Activated CD8-positive, alpha-beta memory T cell treated with anti-CD3 and anti-CD28 coated beads for 36 hours (primary cell): ENCODE measurements around the gene JAZF1. TPM values are rescaled to one million over a fixed set of nuclear protein-coding genes. Genes with fewer than 3 reads are reported as not detected.

Experiments
- CTCF ChIA-PET: fragments of 350-600 bp; sonication (Branson Sonifier 250); formaldehyde crosslinking; loops from one replicate; lab custom pipeline; 2021; ENCODE audit warnings: antibody characterized with exemption; lab: Charles Lee
- POLR2A ChIA-PET: fragments of 350-600 bp; sonication (Branson Sonifier 250); formaldehyde crosslinking; loops from one replicate; lab custom pipeline; 2021; ENCODE audit warnings: antibody characterized with exemption; lab: Charles Lee
- total RNA-seq, 2 experiments: library from RNA; stranded (reverse); gene quantifications; one replicate each; pipeline ENCODE4 v1.2.3, GENCODE V29; 2021

Gene JAZF1
- total RNA-seq, 2 experiments from 2014 or later = 4.8 to 5.7 TPM

- ChIA-PET CTCF (no interaction called here), POLR2A (no interaction called here)
Measured at GRCh38 chr7:28170701-28171100, 9.9 kb downstream of the JAZF1 start.

DNA sequence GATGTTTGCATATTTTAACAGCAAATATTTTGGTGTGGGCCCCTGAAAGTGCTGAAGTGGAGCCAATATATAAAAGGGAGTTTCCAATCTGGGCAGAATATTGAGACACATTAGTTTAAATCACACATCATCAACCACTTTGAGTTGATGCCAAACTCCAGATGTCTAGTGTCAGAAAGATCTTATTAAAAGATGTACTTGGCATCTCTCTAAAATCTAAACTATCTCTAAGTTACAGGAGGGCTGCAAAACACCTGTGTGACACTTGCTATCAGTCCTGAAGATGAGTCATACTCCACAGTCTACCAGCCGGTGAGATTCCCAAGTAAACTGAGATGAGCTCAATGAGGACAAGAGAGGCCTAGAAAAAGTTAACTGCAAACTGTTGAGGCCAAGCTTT is 11.4 kb downstream of the JAZF1 start:
- ChIA-PET POLR2A (no interaction called here), CTCF (no interaction called here)

- ChIA-PET CTCF (interaction anchor here (0.8 kb wide), 1 partner anchor 12 kb away, joined by 3 read pairs; no protein-coding TSS in a partner anchor), POLR2A (no interaction called here)
Measured at GRCh38 chr7:28168393-28169158, 12.0 kb downstream of the JAZF1 start.

- CTCF ChIA-PET = no interaction called here
- POLR2A ChIA-PET = no interaction called here
Measured at GRCh38 chr7:28166982-28167715, 13.4 kb downstream of the JAZF1 start.

- ChIA-PET CTCF (interaction anchor here (1.1 kb wide), 1 partner anchor 9 kb away, joined by 3 read pairs; no protein-coding TSS in a partner anchor), POLR2A (no interaction called here)
Measured at GRCh38 chr7:28165961-28166955, 14.3 kb downstream of the JAZF1 start.

- ChIA-PET POLR2A (no interaction called here), CTCF (interaction anchor here (0.7 to 1.1 kb wide), 2 partner anchors 8 to 1030 kb away, joined by 3 read pairs; no protein-coding TSS in a partner anchor)
Measured at GRCh38 chr7:28165261-28165660, 15.3 kb downstream of the JAZF1 start.

DNA sequence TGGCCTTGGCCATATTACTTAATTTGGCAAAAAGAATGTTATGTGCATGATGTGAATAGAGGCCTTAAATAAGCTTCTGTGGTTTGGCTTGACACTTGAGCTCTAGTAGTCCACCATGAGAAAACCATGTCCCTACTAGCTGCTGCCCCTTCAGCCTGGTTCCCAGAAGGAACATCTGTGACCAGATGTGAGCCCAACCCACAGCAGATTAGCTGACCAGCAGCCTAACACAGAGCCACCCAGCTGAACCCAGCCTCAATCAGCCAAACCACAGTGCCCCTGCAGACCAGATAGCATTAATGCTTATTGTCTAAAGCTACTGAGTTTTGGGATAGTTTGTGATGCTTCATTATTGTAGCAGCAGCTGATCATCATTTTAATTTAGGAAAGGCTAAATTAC is 16.6 kb downstream of the JAZF1 start:
- CTCF ChIA-PET = no interaction called here
- POLR2A ChIA-PET = no interaction called here

DNA sequence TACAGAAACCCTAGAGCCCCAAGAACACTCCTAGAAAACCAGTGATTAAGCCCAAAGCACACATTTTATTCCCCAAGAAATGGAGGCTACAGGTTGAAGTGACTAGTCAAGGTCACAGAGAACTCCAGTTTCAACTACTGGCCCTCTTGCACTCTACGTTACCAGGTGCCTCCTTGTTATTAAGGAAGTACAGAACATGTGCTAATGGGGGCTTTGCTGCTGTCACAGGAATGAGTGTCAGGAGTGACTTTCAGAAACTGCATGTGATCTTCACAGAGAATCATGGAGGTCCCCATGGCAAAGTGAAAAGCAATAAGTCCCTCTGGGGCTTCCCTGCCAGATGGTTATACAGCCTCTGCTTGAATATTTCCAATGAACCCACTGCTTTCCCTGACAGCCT is 19.3 kb downstream of the JAZF1 start:
- CTCF ChIA-PET = no interaction called here
- POLR2A ChIA-PET = no interaction called here

GRCh38 chr7:28160551-28160991 is 20.0 kb downstream of the JAZF1 start:
- CTCF ChIA-PET = no interaction called here
- POLR2A ChIA-PET = no interaction called here

- CTCF ChIA-PET = interaction anchor here (1.0 kb wide), 1 partner anchor 8 kb away, joined by 3 read pairs; no protein-coding TSS in a partner anchor
Measured at GRCh38 chr7:28157831-28158416, 22.7 kb downstream of the JAZF1 start.

DNA sequence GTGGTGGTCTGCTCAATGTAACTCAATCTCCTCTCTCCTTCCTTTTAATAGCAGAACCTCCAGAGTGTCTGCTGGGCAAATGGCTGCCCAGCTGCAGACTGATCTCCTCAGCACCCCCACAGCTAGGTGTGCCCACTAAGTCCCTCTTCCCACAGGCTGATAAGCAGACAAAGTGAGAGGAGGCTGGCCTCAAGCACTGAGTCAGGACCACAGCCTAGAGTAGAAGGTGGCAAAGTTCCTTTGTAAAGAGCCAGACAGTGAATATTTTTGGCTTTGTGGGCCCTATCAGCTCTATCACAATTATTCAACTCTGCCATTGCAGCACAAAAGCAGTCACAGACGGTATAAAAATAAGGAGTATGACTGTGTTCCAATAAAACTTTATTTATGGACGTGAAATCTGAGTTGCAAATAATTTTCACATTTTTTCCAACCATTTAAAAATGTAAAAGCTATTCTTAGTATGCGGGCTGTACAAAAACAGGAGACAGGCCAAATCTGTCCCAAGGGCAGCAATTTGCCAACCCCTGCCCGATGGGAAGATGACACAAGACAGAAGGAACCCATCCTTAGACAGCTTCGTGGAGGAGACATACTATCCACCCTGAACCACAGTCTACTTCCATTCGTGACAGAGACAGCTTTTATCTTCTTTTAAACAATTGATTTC is 23.4 kb downstream of the JAZF1 start:
- ChIA-PET POLR2A (no interaction called here), CTCF (interaction anchor here (0.8 to 1.0 kb wide), 2 partner anchors 8 to 11 kb away, joined by 3 read pairs; no protein-coding TSS in a partner anchor)

More at GRCh38 chr7:28157831-28158416, 22.7 kb downstream of the JAZF1 start:
- POLR2A ChIA-PET = no interaction called here

DNA sequence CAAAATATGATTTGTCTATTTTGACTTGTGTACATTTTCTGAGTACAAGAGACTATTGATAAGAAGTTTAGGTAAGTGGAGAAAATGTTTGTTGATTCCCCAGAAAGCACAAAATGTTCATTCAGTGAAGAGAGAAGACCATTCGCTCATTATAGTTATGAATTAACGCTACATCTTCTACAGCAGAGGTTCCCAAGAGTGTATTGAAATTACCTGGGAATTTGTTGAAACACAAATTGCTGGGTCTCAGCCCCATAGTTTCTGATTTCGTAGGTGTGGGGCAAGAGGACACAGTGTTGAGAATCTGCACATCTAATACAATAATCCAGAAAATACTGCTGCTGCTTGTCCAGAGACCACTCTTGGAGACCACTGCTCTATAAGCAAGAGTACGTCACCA is 24.2 kb downstream of the JAZF1 start:
- ChIA-PET CTCF (no interaction called here), POLR2A (no interaction called here)

- ChIA-PET POLR2A (no interaction called here), CTCF (no interaction called here)
Measured at GRCh38 chr7:28155964-28156363, 24.6 kb downstream of the JAZF1 start.

- CTCF ChIA-PET = no interaction called here
- POLR2A ChIA-PET = interaction anchor here (0.7 kb wide), 1 partner anchor 87 kb away, joined by 6 read pairs; no protein-coding TSS in a partner anchor
Measured at GRCh38 chr7:28155019-28155660, 25.5 kb downstream of the JAZF1 start.

GRCh38 chr7:28152594-28152993 is 28.0 kb downstream of the JAZF1 start:
- CTCF ChIA-PET = no interaction called here
- POLR2A ChIA-PET = no interaction called here

DNA sequence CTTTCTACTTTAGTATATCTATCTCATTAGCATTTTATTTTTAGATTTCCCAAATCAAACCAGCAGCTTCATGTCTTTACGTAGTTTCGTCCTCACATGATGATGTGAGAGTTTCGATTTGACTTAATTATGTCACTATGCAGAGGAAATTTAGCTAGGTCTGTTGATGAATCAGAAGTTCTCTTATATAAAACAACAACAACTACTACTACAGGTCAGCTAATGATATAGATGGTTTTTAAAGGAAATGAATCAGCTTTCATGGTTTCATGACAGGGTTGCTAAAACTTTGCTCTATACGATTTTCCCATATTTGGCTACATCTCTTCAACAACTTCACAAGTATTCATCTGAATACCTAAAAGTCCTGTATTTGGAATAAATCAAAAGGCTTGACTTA is 28.6 kb downstream of the JAZF1 start:
- POLR2A ChIA-PET = no interaction called here
- CTCF ChIA-PET = no interaction called here

- ChIA-PET POLR2A (no interaction called here), CTCF (no interaction called here)
Measured at GRCh38 chr7:28149291-28150101, 31.1 kb downstream of the JAZF1 start.
